IPS DF 4.7 (cell line): Measurements from ENCODE around the gene CPSF3.
A peak's percentile ranks its signal among the peaks of the same experiment; 100 is the strongest.

ENCODE experiments used
- DNase-seq: peaks from one replicate; pipeline ENCODE4 v3.0.0-alpha.2; 2013; ENCODE audit warnings: low spot score; ENCODE audit errors: extremely low read depth

The CPSF3 gene

GRCh38 chr2:9423100-9423921 is at the start of gene CPSF3, which contains the start of gene ITGB1BP1:
Gene CPSF3, plus strand, starts transcription at chr2:9423654. Its CDS starts 120 bp downstream, at chr2:9423774.
Gene ITGB1BP1, minus strand, starts transcription at chr2:9423528. Its CDS starts 4,831 bp downstream, at chr2:9418697.
- DNase-seq, result peak; percentile 88

- no peak for DNase-seq
These were observed 49.3 kb upstream of the CPSF3 start for GRCh38 chr2:9374071-9374730.

GRCh38 chr2:9375857-9376428 is 47.5 kb upstream of the CPSF3 start:
- no peak for DNase-seq

- DNase-seq, result no peak
These were observed 45.9 kb upstream of the CPSF3 start for GRCh38 chr2:9377461-9378097.

GRCh38 chr2:9378433-9379390 is 44.7 kb upstream of the CPSF3 start:
- no peak for DNase-seq

GRCh38 chr2:9379391-9379755 is 44.1 kb upstream of the CPSF3 start:
- no peak for DNase-seq

- DNase-seq, result no peak
These were observed 42.5 kb upstream of the CPSF3 start for GRCh38 chr2:9380702-9381628.

- DNase-seq, result no peak
These were observed 40.7 kb upstream of the CPSF3 start for GRCh38 chr2:9382604-9383235.

GRCh38 chr2:9384521-9384920 is 38.9 kb upstream of the CPSF3 start:
- no peak for DNase-seq

- no peak for DNase-seq
These were observed 37.6 kb upstream of the CPSF3 start for GRCh38 chr2:9385841-9386240.

- no peak for DNase-seq
These were observed 35.2 kb upstream of the CPSF3 start for GRCh38 chr2:9388199-9388681.

- DNase-seq, result no peak
These were observed 34.2 kb upstream of the CPSF3 start for GRCh38 chr2:9388950-9389911.

GRCh38 chr2:9390151-9390850 is 33.2 kb upstream of the CPSF3 start:
- no peak for DNase-seq

GRCh38 chr2:9390991-9391390 is 32.5 kb upstream of the CPSF3 start:
- DNase-seq, result no peak

- DNase-seq, result no peak
These were observed 31.3 kb upstream of the CPSF3 start for GRCh38 chr2:9391961-9392720.
